ENCODE measurements around the gene SETDB2. TPM values are rescaled to one million over a fixed set of nuclear protein-coding genes. Genes with fewer than 3 reads are reported as not detected.
A peak's percentile ranks its signal among the peaks of the same experiment; 100 is the strongest.
"Not testable (repeated sequence)": the region's sequence is repeated elsewhere in the genome, so short reads cannot be mapped to it uniquely, and the experiment has no call there.

Gene SETDB2
- polyA plus RNA-seq, 3 donors, result 18.7 to 22.5 (median 22.5) TPM

DNA sequence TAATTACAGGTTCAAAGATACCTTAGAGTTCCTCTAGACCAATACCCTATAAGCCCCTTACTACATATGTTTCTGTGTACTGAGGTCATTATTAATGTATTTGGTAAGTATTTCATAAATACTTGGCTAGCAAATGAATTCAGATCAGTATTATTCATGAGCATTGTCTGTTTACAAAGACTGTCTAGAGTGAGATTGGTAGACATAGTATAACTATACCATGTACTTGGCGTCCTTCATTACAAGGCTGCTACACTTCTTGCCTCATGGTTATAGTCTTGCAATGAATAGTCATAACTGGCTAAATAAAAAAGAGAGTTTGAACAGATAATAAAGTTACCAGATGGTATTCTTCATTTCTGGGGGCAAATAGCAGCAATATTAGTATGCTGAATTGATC lies 12.1 kb downstream of the SETDB2 start:
- DNase-seq (ENCODE audit: extremely low read depth in 1 of 11, low read depth in 9 of 11, low spot score in 4 of 11), result no peak

DNA sequence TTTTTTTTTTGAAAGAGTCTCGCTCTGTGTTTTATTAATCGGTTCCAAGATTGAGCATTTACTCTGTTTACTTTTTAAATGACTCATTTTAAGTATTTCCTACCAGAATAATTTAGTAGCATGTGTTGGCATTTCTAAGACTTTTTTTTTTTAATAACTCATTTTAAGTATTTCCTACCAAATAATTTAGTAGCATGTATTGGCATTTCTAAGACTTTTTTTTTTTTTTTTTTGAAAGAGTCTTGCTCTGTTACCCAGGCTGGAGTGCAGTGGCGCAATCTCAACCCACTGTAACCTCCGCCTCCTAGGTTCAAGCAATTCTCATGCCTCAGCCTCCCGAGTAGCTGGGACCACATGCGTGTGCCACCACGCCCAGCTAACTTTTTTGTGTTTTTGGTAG lies 13.1 kb downstream of the SETDB2 start:
- DNase-seq (ENCODE audit: extremely low read depth in 1 of 11, low read depth in 9 of 11, low spot score in 4 of 11), result no peak

DNA sequence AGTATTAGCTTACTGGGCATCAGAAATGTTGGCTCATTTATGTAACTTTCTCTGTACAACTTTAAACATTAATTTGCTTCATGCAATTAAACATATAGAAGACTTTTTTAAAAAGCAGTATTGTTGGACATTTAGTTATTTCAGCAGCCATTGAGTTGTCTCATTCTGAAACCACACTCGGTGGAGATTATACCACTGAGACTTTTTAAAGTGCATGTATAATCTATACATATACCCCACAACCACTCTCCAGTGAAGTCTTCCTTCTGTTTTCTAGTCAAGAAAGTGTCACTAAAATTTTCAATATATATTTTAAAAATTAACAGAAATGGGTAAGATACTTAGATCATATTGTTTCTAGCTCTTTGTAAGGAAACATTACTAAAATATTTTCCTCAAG lies 15.5 kb downstream of the SETDB2 start:
- DNase-seq (ENCODE audit: extremely low read depth in 1 of 11, low read depth in 9 of 11, low spot score in 4 of 11), result no peak

DNA sequence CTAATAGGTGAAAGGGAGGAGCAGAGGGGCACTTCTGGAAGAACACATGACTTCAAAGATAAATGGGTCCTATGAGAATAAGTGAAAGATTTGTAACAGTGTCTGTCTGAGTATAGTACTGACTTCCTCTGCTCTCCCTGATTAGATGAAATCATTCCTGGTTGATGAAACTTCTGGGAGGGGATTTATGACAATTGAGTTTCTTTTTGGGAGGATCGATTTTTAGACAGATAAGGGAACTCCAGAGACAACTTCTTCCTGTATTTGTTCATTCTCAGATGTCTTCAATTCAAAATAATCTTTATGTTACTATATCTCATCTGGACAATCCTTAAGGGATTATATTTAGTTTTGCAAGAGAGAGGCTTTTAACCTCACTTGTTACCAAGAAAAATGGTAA lies 20.0 kb downstream of the SETDB2 start:
- DNase-seq (ENCODE audit: extremely low read depth in 1 of 11, low read depth in 9 of 11, low spot score in 4 of 11), result no peak

DNA sequence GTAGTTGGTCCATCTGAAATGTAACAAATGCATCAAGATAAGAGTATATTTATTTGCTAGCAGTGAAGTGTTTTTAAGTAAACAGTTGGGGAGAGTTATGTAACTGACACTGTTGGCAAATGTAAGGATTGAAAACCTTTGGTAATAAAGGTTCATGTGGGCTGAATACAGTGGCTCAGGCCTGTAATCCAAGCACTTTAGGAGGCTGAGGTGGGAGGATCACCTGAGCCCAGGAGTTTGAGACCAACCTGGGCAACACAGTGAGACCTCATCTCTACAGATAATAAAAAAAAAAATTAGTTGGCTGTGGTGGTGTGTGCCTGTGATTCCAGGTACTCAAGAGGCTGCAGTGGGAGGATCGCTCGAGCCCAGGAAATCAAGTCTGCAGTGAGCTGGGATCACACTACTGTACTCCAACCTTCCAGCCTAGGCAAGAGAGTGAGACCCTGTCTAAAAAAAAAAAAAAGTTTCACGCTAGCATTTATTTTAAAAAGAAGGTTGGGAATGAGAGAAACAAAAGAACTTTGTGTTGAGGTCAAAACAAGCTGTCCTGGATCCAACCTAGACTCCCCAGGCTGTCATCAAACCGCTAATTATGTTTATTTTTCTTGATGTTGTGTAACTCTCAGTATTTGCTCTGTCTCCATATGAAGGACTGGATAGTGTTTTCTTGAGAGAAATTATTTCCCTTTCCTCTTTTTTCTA lies 20.7 kb downstream of the SETDB2 start:
- no peak for DNase-seq (ENCODE audit: extremely low read depth in 1 of 11, low read depth in 9 of 11, low spot score in 4 of 11)

DNA sequence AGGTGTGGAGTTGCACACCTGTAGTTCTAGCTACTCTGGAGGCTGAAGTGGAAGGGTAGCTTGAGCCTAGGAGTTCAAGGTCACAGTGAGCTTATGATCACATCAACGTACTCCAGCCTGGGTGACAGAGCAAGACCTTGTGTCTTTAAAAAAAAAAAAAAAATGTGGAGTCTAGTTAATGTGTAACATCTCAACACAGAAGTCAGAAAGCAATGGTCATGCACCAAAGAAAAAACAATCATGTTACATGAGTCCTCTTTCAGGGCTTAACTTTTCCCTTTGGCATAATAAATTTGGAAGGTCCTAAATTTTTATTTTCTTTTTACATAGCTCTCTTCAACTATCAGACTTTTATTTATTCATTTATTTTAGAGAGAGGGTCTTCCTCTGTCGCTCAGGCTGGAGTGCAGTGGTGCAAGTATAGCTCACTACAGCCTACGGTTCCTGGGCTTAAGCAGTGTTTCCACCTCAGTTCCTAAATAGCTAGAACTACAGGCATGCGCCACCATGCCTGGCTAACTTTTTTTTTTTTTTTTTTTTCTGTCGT lies 22.3 kb downstream of the SETDB2 start:
- peak in 10 of 11 donors; percentile 8 to 49 (median 24) for DNase-seq (ENCODE audit: extremely low read depth in 1 of 11, low read depth in 9 of 11, low spot score in 4 of 11)

DNA sequence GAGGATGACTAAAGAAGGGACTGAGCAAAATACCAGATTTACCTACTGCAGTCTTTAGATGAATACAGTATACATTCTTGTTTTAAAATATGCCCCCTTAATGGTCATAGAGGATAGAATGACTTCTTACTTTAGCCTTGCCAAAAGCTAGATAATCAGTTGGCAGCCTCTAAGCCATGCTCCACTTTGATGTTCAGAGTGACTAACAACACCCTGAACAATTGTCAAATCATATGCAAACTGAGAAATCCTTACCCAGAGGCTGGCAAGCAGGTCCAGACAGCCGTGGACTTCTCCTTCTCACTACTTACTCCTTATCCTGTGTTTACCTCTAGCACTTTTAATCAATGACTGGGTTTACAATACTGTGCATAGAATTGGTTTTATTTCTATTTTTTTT lies 28.1 kb downstream of the SETDB2 start:
- DNase-seq (ENCODE audit: extremely low read depth in 1 of 11, low read depth in 9 of 11, low spot score in 4 of 11), result no peak

DNA sequence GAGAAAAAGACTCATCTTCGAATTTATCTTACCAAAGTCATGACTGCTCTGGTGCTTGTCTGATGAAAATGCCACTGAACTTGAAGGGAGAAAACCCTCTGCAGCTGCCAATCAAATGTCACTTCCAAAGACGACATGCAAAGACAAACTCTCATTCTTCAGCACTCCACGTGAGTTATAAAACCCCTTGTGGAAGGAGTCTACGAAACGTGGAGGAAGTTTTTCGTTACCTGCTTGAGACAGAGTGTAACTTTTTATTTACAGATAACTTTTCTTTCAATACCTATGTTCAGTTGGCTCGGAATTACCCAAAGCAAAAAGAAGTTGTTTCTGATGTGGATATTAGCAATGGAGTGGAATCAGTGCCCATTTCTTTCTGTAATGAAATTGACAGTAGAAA lies 32.5 kb downstream of the SETDB2 start:
- DNase-seq (ENCODE audit: extremely low read depth in 1 of 11, low read depth in 9 of 11, low spot score in 4 of 11), result no peak

DNA sequence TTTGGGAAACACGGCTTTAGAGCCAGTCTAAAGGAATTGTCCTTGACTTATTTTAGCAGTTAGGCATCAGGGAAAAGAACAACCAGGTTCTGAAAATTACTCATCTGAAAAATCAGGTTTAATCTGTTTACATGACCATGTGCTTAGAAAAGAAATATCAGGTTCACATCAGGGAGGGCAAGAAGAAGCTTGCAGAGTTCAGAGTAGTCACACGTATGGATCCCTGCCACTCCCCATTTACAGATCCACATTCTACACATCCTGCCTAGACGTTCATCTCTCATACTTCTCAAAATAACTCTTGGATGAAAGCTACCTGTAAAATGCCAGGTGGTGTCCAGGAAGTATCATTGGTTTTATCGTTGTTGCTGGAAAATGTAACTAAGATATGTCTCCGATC lies 37.7 kb downstream of the SETDB2 start:
- DNase-seq (ENCODE audit: extremely low read depth in 1 of 11, low read depth in 9 of 11, low spot score in 4 of 11), result no peak

DNA sequence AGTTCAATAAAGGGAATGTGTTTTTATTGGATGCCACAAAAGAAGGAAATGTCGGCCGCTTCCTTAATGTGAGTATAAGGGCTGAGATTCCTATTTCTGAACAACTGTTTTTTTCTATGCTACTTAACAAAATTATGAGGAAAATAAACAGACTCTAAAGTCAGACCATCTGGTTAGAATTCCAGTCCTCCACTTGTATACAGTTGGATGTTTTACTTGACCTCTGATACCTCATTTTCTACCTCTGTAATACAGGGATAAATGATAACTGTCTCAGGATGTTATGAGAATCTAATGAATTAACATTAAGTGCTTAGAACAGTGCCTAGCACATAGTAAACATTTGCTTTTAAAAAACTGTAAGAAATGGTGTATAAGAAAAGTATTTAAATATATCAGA lies 44.5 kb downstream of the SETDB2 start:
- DNase-seq (ENCODE audit: extremely low read depth in 1 of 11, low read depth in 9 of 11, low spot score in 4 of 11), result no peak

DNA sequence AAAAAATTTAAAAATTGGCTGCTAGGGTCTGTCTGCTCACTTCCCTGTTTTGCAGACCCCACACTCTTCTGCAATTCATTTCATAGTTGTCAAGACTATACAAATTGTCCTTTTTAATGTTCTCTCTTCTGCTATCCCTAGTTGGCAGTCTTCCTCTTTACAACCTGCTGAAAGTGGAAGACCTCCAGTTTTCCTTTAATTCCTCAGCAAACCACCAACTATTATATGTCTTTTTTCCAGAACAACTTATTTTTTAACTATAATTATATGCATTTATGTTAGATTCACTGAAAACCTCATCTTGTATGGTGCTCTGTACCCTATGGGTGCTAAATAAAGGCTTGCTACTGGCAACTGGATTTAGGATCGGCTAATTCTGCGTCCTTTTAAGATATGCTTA lies 50.6 kb downstream of the SETDB2 start:
- DNase-seq (ENCODE audit: extremely low read depth in 1 of 11, low read depth in 9 of 11, low spot score in 4 of 11), result no peak

DNA sequence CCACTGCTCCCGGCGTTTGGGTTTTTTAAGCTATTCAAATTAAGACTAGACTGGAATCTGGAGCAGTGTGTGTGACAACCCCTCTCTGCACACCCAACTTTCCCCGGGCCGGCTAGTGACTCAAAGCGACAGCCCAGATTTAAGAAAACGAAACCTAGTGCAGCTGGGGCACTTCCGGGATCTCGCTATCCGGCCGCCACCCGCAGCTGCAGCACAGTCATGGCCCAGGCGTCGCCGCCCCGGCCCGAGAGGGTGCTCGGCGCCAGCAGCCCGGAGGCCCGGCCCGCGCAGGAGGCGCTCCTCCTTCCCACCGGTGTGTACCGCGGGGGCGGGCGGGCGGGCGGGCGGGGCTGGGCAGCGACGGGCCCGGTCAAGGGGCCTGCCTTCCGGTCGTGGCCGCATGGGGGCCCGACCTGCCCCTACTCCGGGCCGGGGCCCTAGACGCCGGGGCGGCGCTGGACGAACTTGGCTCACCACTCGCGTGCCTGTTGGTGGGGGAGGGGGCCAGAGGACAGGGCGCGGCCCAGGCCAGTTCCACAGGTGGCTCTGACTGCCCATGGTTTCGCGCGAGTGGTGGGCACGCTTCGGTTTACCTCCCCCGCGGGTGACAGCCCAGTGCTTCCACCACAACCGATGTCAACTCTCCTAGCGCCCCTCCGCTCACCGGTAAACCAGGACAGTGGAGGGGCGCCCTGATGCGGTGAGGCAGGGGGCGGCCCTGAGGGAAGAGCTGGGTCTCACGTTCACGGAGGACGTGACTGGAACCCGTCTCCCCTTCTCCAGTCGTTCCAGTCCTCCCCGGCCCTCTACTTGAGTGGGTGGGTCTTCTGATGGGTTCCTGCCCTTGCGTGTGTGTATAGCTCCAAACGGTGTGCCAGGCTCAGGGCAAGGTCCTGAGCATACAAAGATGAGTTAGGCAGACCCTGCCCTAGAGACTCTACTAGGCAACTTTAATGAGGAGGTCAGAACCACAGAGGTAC lies 52.0 kb downstream of the SETDB2 start, which contains the start of gene PHF11:
TSS of gene PHF11 (plus strand) at position 171 of the 980 bp plus-strand sequence. CDS start at position 220, 49 bp downstream.
- peak; percentile 40 to 61 (median 49) for DNase-seq (ENCODE audit: extremely low read depth in 1 of 11, low read depth in 9 of 11, low spot score in 4 of 11)

DNA sequence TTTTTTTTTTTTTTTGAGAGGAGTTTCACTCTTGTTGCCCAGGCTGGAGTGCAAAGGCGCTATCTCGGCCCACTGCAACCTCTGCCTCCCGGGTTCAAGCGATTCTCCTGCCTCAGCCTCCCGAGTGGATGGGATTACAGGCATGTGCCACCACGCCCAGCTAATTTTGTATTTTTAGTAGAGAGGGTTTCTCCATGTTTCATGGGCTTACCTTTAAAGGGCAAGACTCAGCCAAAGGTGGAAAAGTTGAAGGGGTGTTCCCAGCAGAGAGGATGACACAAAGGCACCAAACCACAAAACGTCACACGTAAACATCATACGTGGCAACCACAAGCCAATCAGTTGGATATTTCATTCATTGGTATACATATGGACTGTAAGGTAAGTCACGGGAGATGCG lies 52.8 kb downstream of the SETDB2 start:
- DNase-seq (ENCODE audit: extremely low read depth in 1 of 11, low read depth in 9 of 11, low spot score in 4 of 11), result not testable (repeated sequence)

DNA sequence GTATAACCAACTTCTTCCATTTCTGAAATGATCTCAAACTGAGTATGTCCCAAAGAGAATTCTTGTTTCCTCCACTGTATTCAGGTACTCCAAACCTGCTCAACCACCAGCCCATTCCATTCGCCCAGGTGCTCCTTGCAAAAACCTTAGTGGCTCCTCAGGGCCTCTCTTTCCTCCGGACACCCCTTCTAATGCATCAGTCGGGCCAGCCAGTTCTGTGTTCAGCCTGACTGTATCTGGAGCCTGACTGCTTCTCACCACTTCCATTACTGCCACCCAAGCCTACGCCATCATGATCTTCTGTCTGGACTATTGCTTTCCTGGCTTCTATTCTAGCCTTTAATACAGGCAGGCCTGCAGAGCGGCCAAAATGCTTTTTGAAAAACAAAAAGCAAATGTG lies 53.2 kb downstream of the SETDB2 start:
- DNase-seq (ENCODE audit: extremely low read depth in 1 of 11, low read depth in 9 of 11, low spot score in 4 of 11), result no peak

DNA sequence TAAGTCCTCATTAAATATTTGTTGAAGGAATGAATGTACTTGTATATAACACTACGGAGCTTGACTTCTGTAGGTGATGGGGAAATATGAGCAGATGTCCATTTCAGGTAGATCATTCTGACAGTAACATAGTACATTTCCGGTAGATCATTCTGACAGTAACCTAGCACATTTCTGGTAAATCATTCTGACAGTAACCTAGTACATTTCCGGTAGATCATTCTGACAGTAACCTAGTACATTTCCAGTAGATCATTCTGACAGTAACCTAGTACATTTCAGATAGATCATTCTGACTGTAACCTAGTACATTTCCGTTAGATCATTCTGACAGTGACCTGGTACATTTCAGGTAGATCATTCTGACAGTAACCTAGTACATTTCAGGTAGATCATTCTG lies 54.1 kb downstream of the SETDB2 start:
- no peak for DNase-seq (ENCODE audit: extremely low read depth in 1 of 11, low read depth in 9 of 11, low spot score in 4 of 11)

DNA sequence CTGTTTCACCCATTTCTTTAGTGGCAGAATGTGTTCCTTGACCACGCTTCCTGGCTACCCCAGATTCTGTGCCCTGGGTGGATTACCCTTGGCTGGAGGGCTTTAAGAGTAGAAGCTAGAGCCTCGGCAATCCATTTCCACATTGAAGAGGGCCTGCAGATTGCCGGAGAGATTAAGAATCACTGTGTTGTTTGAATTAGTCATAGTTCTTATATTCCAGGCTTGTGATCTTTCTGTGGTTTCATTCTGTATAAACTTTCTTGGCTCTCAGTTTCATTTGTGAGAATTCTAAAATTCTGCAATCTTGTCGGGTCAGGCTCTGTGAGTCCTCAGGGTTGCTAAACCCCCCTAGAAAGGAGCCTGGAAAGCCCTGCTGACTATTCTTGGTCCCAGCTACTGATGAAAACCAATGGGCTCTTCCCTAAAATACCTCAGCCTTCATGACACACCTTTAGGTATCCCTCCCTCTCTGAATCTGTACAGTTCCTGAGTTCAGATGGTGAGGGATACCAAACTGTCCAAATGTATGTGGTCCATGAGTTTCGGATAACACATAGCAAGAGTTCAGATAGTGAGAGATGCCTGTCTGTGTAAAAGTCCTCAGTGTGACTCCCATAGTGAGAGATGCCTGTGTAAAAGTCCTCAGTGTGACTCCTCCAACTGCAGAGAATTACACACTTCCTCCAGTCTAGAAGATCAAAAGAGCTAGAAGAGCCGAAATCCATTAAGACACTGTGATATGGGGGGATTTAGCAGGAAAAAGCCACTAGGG lies 56.0 kb downstream of the SETDB2 start:
- no peak for DNase-seq (ENCODE audit: extremely low read depth in 1 of 11, low read depth in 9 of 11, low spot score in 4 of 11)

DNA sequence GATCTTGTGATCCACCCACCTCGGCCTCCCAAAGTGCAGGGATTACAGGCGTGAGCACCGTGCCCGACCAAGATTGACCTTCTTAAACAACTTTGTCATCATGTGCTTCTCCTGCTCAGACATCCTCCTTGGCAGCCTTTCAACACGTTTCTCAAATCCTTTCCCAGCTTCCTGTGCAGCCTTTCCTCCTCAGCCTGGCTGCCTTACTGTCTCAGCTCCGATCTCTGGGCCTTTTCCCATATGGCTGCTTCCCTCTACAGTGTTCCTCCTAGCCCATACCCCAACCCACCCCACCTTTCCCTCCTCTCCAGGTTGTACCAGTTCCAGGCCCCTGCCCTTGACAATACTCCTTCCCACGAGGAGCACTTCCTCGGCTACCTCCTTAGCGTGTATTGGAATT lies 58.9 kb downstream of the SETDB2 start:
- DNase-seq (ENCODE audit: extremely low read depth in 1 of 11, low read depth in 9 of 11, low spot score in 4 of 11), result no peak

DNA sequence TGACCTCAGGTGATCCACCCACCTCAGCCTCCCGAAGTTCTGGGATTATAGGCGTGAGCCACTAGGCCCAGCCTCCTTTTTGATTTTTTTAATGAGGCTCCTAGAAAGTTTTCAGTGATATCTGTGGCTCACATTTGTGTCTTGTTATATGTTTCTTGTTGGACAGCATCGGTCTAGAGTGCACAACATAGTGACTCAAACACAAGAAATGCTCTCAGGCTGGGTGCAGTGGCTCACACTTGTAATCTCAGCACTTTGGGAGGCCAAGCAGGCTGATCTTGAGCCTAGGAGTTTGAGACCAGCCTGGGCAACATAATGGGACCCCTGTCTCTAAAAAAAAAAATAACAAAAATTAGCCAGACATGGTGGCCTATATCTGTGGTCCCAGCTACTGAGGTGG lies 59.9 kb downstream of the SETDB2 start:
- DNase-seq (ENCODE audit: extremely low read depth in 1 of 11, low read depth in 9 of 11, low spot score in 4 of 11), result no peak

DNA sequence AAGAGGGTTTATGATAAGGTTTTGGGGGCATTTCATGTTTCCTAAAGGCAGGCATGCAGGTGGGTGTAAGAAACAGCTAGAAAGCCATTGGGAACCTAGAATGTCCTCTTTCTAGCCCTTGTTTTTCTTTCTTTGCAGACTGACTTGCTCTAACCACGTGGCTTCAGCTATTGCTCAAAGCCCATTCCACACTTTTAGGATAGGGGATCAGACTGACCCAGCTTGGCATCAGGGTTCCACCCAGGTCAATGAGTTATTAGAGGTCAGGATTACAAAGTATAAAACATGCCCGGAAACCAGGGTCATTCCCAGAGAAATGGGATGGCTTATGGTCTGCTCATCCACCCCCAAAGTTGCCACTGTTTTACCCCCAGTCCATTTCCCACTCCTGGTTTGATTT lies 68.5 kb downstream of the SETDB2 start:
- no peak for DNase-seq (ENCODE audit: extremely low read depth in 1 of 11, low read depth in 9 of 11, low spot score in 4 of 11)

Data from renal cortex interstitium (tissue), 11 donors.